HPDE6-E6E7 (cell line): ENCODE results near the gene PRDX2.

Experiments
- DNase-seq: peaks from one replicate; pipeline ENCODE4 v3.0.0; 2011; ENCODE audit warnings: missing footprints; ENCODE audit errors: extremely low spot score

PRDX2 gene

DNA sequence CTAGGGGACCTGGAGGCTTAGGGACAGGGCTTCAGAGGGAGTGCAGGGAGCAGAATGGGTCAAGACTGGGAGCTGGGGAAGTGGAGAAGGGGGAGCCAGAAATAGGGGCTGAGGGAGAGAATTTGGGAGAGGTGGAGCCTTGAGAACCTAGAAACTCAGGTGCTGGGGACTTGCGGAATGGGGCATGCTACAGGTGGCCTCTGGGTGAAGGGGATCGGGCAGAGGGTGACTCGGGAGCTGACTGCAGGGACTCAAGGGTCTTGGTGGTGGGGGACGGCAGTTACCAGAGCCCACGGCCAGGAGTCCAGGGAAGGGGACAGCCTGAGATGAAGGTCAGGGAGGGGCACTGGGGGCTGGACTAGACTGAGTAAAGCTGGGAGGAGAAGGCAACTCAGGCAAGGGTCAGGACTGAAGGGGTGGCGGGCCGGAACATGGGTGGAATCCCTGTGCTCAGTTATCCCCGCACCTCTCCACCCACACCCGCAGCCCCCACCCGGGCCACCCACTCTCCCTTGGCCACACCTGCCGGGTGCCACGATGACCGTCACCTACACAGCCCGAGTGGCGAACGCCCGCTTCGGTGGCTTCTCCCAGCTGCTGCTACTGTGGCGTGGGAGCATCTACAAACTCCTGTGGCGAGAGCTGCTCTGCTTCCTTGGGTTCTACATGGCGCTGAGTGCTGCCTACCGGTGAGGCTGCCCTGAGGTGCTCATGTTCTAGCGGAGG, 49.4 kb downstream of the PRDX2 start:
- no peak for DNase-seq

DNA sequence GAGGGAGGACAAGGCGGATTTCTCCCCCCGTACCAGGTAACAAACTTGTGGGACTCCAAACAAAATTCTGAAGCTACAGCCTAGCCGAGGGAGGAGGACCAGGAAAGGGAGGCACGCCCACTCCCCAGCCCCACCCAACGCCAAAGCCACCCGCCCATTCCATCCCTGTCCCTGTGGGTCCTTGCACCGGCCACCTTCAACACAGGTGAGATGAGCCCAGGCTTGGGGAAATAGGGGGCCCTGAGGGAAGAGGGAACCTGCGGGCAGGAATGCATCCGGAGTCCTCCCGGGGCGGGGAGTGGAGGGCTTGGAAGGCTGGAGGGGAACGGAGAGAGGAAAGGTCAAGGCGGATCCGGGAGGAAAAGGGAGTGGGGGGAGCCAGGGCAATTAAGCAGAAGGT, 50.0 kb downstream of the PRDX2 start, which contains the start of gene BEST2:
TSS of gene BEST2 (plus strand) at position 157 of the 400 bp plus-strand sequence. CDS start 802 bp downstream, outside the sequence.
- no peak for DNase-seq

DNA sequence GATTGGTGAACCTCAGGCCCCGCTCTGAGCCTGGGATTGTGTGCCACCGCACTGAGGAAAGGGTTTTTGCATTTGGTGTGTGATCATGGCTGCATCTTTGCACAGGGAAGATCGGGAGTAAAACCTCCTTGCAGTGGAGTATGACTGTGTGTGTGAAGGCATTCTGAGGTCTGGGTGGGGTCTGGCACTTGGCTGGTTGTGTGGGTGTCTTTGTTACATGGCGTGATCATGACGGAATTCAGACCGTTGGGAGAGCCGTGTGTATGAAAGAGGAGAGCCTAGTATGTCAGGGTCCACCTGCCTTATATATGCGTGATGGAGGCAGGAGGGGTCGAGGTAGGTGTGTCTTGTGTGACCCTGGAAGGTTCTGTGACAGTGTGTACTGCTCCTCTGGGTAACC, 50.7 kb downstream of the PRDX2 start:
- DNase-seq: no peak

DNA sequence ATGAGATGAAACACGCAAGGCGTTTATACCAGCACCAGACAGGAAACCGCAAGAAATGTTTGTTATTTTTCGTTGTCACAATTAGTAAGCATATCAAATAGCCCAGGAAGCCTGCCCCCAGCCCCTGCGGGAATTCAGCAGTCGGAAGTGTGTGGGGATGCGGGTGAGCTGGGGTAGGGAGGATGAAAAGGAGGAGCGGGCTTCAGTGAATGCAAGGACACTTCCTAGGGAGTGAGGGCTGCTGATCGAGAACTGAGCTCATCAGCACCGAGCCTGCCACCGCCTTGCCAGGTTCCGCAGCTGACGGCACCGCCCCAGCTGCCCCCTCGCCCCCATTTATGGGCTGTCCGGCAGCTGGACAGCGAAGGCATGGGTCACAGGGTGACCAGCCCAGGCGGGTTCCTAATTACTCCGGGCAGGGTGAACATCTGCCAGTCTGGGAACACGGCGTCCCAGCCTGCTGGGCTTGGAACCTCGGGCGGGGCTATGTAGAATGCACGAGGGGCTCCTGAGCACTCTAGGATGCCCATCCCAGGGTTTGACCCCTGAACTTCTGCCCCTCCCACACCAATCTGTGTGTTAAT, 51.6 kb downstream of the PRDX2 start:
- no peak for DNase-seq

DNA sequence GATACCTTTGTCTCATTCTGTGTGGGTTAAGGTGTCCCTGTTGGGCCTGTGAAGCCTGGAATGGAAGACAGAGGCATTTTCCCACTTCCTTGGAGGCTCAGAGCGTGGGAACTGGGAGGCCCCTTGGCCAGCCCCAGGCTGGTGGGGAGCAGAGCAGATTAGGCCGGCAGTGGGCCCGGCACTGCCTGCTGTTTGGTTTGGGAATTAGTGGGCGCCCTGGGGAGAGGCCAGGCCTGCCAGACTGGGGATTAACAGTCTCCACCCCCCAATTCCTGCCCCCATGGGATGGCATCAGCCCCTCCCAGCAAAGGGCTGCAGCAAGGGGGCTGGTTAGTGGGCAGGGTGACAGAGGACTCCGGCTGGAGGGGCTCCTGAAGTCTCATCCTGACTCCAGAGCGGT, 53.1 kb downstream of the PRDX2 start:
- DNase-seq: no peak
